GM12865 (cell line): ENCODE results near the gene TSEN15.

Experiments used
- DNase-seq: peaks from one replicate; pipeline ENCODE4 v3.0.0; 2010; ENCODE audit warnings: low read depth
- H3K4me3 ChIP-seq: 2 replicates; pipeline ENCODE4 v1.5.1; 2011; ENCODE audit warnings: mild to moderate bottlenecking, low read depth, low read length, control low read depth
- CTCF ChIP-seq: IDR thresholded peaks from 2 replicates; pipeline ENCODE4 v1.5.1; 2011; ENCODE audit warnings: low read length, control low read depth, low read depth, inconsistent platforms; ENCODE audit not compliant: insufficient read depth; ENCODE audit errors: missing control alignments

The TSEN15 gene

DNA sequence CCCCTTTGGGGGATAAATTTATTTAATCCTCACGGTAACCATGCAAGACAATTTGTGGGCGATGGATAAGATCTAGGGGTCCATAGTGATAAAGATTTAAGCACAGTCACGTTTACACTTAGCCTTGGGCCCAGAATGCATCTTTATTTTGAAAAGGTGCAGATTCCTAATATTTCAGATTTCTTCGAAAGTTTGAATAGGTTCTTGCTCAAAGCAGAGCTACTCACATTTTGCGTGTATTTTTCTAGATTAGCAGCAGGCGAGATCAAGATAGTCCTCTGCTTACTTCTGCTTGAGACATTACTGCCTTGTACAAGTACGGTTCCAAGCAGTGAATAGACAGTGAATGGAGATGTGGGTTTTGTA is 647 bp downstream of the TSEN15 start:
- H3K4me3 ChIP-seq, result peak overlapping the region; percentile 87
- no peak for DNase-seq
- no peak for TF ChIP-seq CTCF

- no peak for DNase-seq
- TF ChIP-seq CTCF, result no peak
- H3K4me3 ChIP-seq, result peak overlapping the region; percentile 87
These were observed 1.2 kb downstream of the TSEN15 start for GRCh38 chr1:184052750-184053149.

- DNase-seq, result no peak
- H3K4me3 ChIP-seq, result no peak overlapping the region
- no peak for TF ChIP-seq CTCF
These were observed 2.4 kb downstream of the TSEN15 start for GRCh38 chr1:184053881-184054280.

GRCh38 chr1:184056921-184057555 is 5.5 kb downstream of the TSEN15 start:
- TF ChIP-seq CTCF, result no peak
- no peak for DNase-seq
- H3K4me3 ChIP-seq, result no peak overlapping the region

GRCh38 chr1:184059887-184060286 is 8.4 kb downstream of the TSEN15 start:
- no peak for DNase-seq
- no peak for TF ChIP-seq CTCF
- H3K4me3 ChIP-seq, result no peak overlapping the region

GRCh38 chr1:184060316-184060715 is 8.8 kb downstream of the TSEN15 start:
- DNase-seq, result no peak
- no peak for TF ChIP-seq CTCF
- no peak overlapping the region for H3K4me3 ChIP-seq

DNA sequence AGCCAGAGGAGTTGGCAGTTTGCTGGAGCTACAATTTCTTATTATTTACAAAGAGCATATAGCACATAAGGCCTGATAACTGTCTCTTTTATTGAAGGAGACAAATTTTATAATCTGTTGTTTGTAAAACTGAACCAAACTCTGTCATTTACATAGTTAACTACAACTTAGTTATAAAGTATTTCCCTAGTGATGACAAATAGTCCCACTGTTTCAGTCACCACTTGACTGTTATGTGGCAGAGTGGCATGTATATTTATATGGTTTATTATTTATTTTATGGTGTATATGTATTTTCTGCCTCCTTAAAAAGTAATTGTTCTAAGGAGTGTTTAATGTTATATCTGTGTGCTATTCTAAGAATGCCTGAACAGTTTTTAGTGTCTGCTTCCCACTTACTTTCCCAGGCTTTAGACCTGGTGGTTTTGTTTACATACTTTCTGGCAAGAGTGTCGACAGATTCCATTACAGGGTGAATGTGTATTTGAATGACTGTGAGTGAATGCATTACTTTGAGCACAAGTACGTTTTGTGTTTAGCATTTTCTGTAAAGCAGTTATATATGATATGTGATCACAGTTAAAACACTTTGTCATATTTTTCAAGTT is 10.0 kb downstream of the TSEN15 start:
- DNase-seq, result no peak
- no peak for TF ChIP-seq CTCF
- no peak overlapping the region for H3K4me3 ChIP-seq
